WTC11 (cell line): ENCODE results near the gene MYCBPAP. TPM values are rescaled to one million over a fixed set of nuclear protein-coding genes. Genes with fewer than 3 reads are reported as not detected.
A peak's percentile ranks its signal among the peaks of the same experiment; 100 is the strongest.

Experiments
- ATAC-seq: fragments of 200-7000 bp; cut with Tn5 transposase; 2 replicates; pipeline ENCODE4 v1.10.0; 2021; ENCODE audit warnings: mild to moderate bottlenecking, moderate library complexity
- CTCF ChIA-PET: fragments of 300-600 bp; sonication (Branson Sonifier 250); formaldehyde crosslinking; loops from one replicate; lab custom pipeline; 2021; ENCODE audit warnings: antibody characterized with exemption; lab: Charles Lee
- POLR2A ChIA-PET: fragments of 350-600 bp; sonication (Branson Sonifier 250); formaldehyde crosslinking; loops from one replicate; lab custom pipeline; 2021; ENCODE audit warnings: antibody characterized with exemption; lab: Charles Lee
- DNase-seq: peaks from one replicate; pipeline ENCODE4 v3.0.0; 2021; ENCODE audit warnings: low spot score
- H3K27ac Mint-ChIP-seq: 2 replicates; pipeline ENCODE4 v1.8.0; 2021; ENCODE audit warnings: mixed read lengths
- H3K27me3 Mint-ChIP-seq: 2 replicates; pipeline ENCODE4 v1.8.0; 2021; ENCODE audit warnings: low read depth, mild to moderate bottlenecking, moderate library complexity, mixed read lengths
- H3K36me3 Mint-ChIP-seq: 2 replicates; pipeline ENCODE4 v1.8.0; 2021; ENCODE audit warnings: mixed read lengths
- H3K4me1 Mint-ChIP-seq: 2 replicates; pipeline ENCODE4 v1.8.0; 2022; ENCODE audit warnings: mixed read lengths
- H3K4me3 Mint-ChIP-seq: 2 replicates; pipeline ENCODE4 v1.8.0; 2021; ENCODE audit warnings: mild to moderate bottlenecking, moderate library complexity, mixed read lengths
- H3K9me3 Mint-ChIP-seq: 2 replicates; pipeline ENCODE4 v1.8.0; 2021; ENCODE audit warnings: mixed read lengths
- ATF2 ChIP-seq: sonication (generic); formaldehyde crosslinking; IDR thresholded peaks from 2 replicates; pipeline ENCODE4 v1.8.1; 2022; ENCODE audit warnings: low read depth, missing genetic modification reagents, borderline replicate concordance
- CTCF ChIP-seq: fragments of 200-600 bp; IDR thresholded peaks from 2 replicates; pipeline ENCODE4 v1.8.0; 2022; ENCODE audit warnings: antibody characterized with exemption
- ERG ChIP-seq: fragments of 250-450 bp; sonication (Bioruptor Pico); IDR thresholded peaks from 2 replicates; pipeline ENCODE4 v1.8.0; 2021; ENCODE audit warnings: mild to moderate bottlenecking
- FOXJ3 ChIP-seq: sonication (generic); formaldehyde crosslinking; IDR thresholded peaks from 2 replicates; pipeline ENCODE4 v1.9.0; 2021; ENCODE audit warnings: missing genetic modification reagents, mild to moderate bottlenecking, borderline replicate concordance
- FOXP1 ChIP-seq: sonication (generic); formaldehyde crosslinking; IDR thresholded peaks from 2 replicates; pipeline ENCODE4 v1.8.0; 2022; ENCODE audit warnings: missing genetic modification reagents, mild to moderate bottlenecking, moderate library complexity, borderline replicate concordance
- IRF1 ChIP-seq: sonication (generic); formaldehyde crosslinking; IDR thresholded peaks from 2 replicates; pipeline ENCODE4 v1.8.0; 2023; ENCODE audit warnings: missing genetic modification reagents
- MXD4 ChIP-seq: fragments of 250-450 bp; sonication (Bioruptor Pico); IDR thresholded peaks from 2 replicates; pipeline ENCODE4 v1.8.0; 2021; ENCODE audit warnings: mild to moderate bottlenecking, moderate library complexity, borderline replicate concordance
- NR3C1 ChIP-seq: sonication (generic); formaldehyde crosslinking; conservative IDR thresholded peaks from 2 replicates; pipeline ENCODE4 v1.8.1; 2023; ENCODE audit warnings: low read depth, mild to moderate bottlenecking, missing genetic modification reagents
- PREB ChIP-seq: sonication (generic); formaldehyde crosslinking; IDR thresholded peaks from 2 replicates; pipeline ENCODE4 v1.8.1; 2022; ENCODE audit warnings: mild to moderate bottlenecking, missing genetic modification reagents, moderate library complexity, borderline replicate concordance
- RORB ChIP-seq: fragments of 250-450 bp; sonication (Bioruptor Pico); IDR thresholded peaks from 2 replicates; pipeline ENCODE4 v1.9.0; 2021; ENCODE audit warnings: mild to moderate bottlenecking
- SMAD4 ChIP-seq: sonication (generic); formaldehyde crosslinking; IDR thresholded peaks from 2 replicates; pipeline ENCODE4 v1.8.0; 2022; ENCODE audit warnings: mild to moderate bottlenecking, missing genetic modification reagents
- STAT6 ChIP-seq: sonication (generic); formaldehyde crosslinking; conservative IDR thresholded peaks from 2 replicates; pipeline ENCODE4 v1.8.1; 2023; ENCODE audit warnings: mild to moderate bottlenecking, low read depth, missing genetic modification reagents, moderate library complexity
- USF2 ChIP-seq: sonication (generic); formaldehyde crosslinking; IDR thresholded peaks from 2 replicates; pipeline ENCODE4 v1.8.1; 2023; ENCODE audit warnings: mild to moderate bottlenecking, missing genetic modification reagents, moderate library complexity
- ZMAT4 ChIP-seq: fragments of 250-450 bp; sonication (Bioruptor Pico); IDR thresholded peaks from 2 replicates; pipeline ENCODE4 v1.9.0; 2021; ENCODE audit warnings: mild to moderate bottlenecking
- ZNF121 ChIP-seq: sonication (generic); formaldehyde crosslinking; IDR thresholded peaks from 2 replicates; pipeline ENCODE4 v1.8.0; 2023; ENCODE audit warnings: missing genetic modification reagents
- ZNF219 ChIP-seq: sonication (generic); formaldehyde crosslinking; IDR thresholded peaks from 2 replicates; pipeline ENCODE4 v1.8.0; 2023; ENCODE audit warnings: missing genetic modification reagents, mild to moderate bottlenecking, borderline replicate concordance
- ZNF396 ChIP-seq: fragments of 250-450 bp; sonication (Bioruptor Pico); IDR thresholded peaks from 2 replicates; pipeline ENCODE4 v1.8.0; 2021; ENCODE audit warnings: mild to moderate bottlenecking, moderate library complexity, borderline replicate concordance
- ZNF512 ChIP-seq: sonication (generic); formaldehyde crosslinking; IDR thresholded peaks from 2 replicates; pipeline ENCODE4 v1.8.1; 2022; ENCODE audit warnings: missing genetic modification reagents, borderline replicate concordance
- ZNF671 ChIP-seq: fragments of 250-450 bp; sonication (Bioruptor Pico); IDR thresholded peaks from 2 replicates; pipeline ENCODE4 v1.8.0; 2021; ENCODE audit warnings: mild to moderate bottlenecking
- total RNA-seq: library from RNA; stranded (reverse); gene quantifications from 3 replicates; pipeline ENCODE4 v1.2.3, GENCODE V29; 2021

The MYCBPAP gene
- total RNA-seq, 1 experiment from 2014 or later, result 5.7 TPM

- no peaks in the 10 kb centered on the region for H3K9me3 Mint-ChIP-seq
- DNase-seq (no peak), ATAC-seq (no peak)
- no peak overlapping the region for H3K4me3 Mint-ChIP-seq
- no peak overlapping the region for H3K27ac Mint-ChIP-seq
- H3K4me1 Mint-ChIP-seq, result peaks cover 10% of the 10 kb centered on the region
- peaks cover 16% of the 10 kb centered on the region for H3K36me3 Mint-ChIP-seq
- peaks cover 5% of the 10 kb centered on the region for H3K27me3 Mint-ChIP-seq
- TF ChIP-seq USF2 (CRISPR knock-in tag), result no peak
- TF ChIP-seq ZNF219 (CRISPR knock-in tag), result no peak
- TF ChIP-seq ZMAT4 (CRISPR knock-in tag), result no peak
- no peak for TF ChIP-seq PREB (CRISPR knock-in tag)
- TF ChIP-seq STAT6 (CRISPR knock-in tag), result no peak
- TF ChIP-seq ZNF671 (CRISPR knock-in tag), result no peak
- no peak for TF ChIP-seq NR3C1
- no peak for TF ChIP-seq IRF1 (CRISPR knock-in tag)
- no peak for TF ChIP-seq FOXP1
- TF ChIP-seq ZNF396 (CRISPR knock-in tag), result no peak
- no peak for TF ChIP-seq SMAD4 (CRISPR knock-in tag)
- no peak for TF ChIP-seq MXD4 (CRISPR knock-in tag)
- no peak for TF ChIP-seq RORB (CRISPR knock-in tag)
- ChIA-PET POLR2A (interaction anchor here (0.5 to 1.0 kb wide), 2 partner anchors 22 to 78 kb away, joined by 3 read pairs; partner anchors contain the start of gene CACNA1G), CTCF (interaction anchor here (0.8 to 4.7 kb wide), 8 partner anchors 20 to 144 kb away, joined by 3 to 35 read pairs (median 10); partner anchors contain the start of gene LRRC59)
These were observed 26.1 kb upstream of the MYCBPAP start for GRCh38 chr17:50482110-50482509.

- peaks cover 5% of the 10 kb centered on the region for H3K27me3 Mint-ChIP-seq
- peaks cover 10% of the 10 kb centered on the region for H3K4me1 Mint-ChIP-seq
- H3K36me3 Mint-ChIP-seq, result peaks cover 16% of the 10 kb centered on the region
- no peak for TF ChIP-seq ERG
- TF ChIP-seq ZNF512 (CRISPR knock-in tag), result no peak
- no peak for TF ChIP-seq USF2 (CRISPR knock-in tag)
- TF ChIP-seq NR3C1, result no peak
- no peak for TF ChIP-seq FOXJ3 (CRISPR knock-in tag)
- peak; percentile 65 for TF ChIP-seq CTCF
- TF ChIP-seq ZNF121 (CRISPR knock-in tag), result peak; percentile 33; the same call in 1 of the 2 replicates
- TF ChIP-seq ATF2 (CRISPR knock-in tag), result no peak
- ATAC-seq (peak; percentile 71), DNase-seq (peak; percentile 88)
- H3K4me3 Mint-ChIP-seq, result no peak overlapping the region
- CTCF ChIA-PET, result interaction anchor here (0.6 to 4.7 kb wide), 13 partner anchors 11 to 367 kb away, joined by 3 to 35 read pairs (median 5); partner anchors contain the start of gene LRRC59
- H3K9me3 Mint-ChIP-seq, result no peaks in the 10 kb centered on the region
- POLR2A ChIA-PET, result interaction anchor here (1.0 kb wide), 1 partner anchor 77 kb away, joined by 3 read pairs; the partner anchor contains the start of gene CACNA1G
- H3K27ac Mint-ChIP-seq, result peak overlapping the region; percentile 36; the same call in 1 of the 2 replicates
These were observed 25.7 kb upstream of the MYCBPAP start for GRCh38 chr17:50482516-50482915.
